Adrenal gland (tissue), 12 donors: ENCODE data around the gene ANGPTL4. TPM values are rescaled to one million over a fixed set of nuclear protein-coding genes. Genes with fewer than 3 reads are reported as not detected.

ENCODE experiments used
- DNase-seq, 7 donors: peaks; one replicate each; pipeline ENCODE4 v3.0.0-alpha.2; 2019 to 2020
- H3K27ac ChIP-seq, 5 donors: fragments of 200-600 bp; sonication (generic) in 4 of 5; 1 replicate in 3 of 5; 2 replicates in 2 of 5; pipeline versions ENCODE4 v1.5.1 to v1.8.0; 2016 to 2020; ENCODE audit warnings: mild to moderate bottlenecking in 1 of 5
- H3K27me3 ChIP-seq: fragments of 200-600 bp; 2 replicates; pipeline ENCODE4 v1.8.0; 2021
- H3K36me3 ChIP-seq, 2 donors: fragments of 200-600 bp; replicated peaks in 1 of 2; 1 replicate in 1 of 2; 2 replicates in 1 of 2; pipeline versions ENCODE4 v1.5.1 to v1.8.0; 2018 to 2022
- H3K4me1 ChIP-seq, 2 donors: fragments of 200-600 bp; replicated peaks in 1 of 2; 1 replicate in 1 of 2; 2 replicates in 1 of 2; pipeline versions ENCODE4 v1.5.1 to v1.8.0; 2018 to 2021
- H3K4me3 ChIP-seq, 4 donors: fragments of 200-600 bp; sonication (generic) in 3 of 4; one replicate each; pipeline ENCODE4 v1.5.1; 2016 to 2018
- H3K9me3 ChIP-seq, 3 donors: fragments of 200-600 bp; sonication (generic) in 1 of 3; replicated peaks in 1 of 3; 1 replicate in 2 of 3; 2 replicates in 1 of 3; pipeline versions ENCODE4 v1.5.1 to v1.8.0; 2016 to 2021
- POLR2A ChIP-seq, 2 donors: fragments of 450-650 bp; IDR thresholded peaks; one replicate each; pipeline ENCODE4 v1.6.1; 2017; ENCODE audit warnings: antibody characterized with exemption in 2 of 2, mild to moderate bottlenecking in 2 of 2, moderate library complexity in 1 of 2
- WGBS, 4 donors: extraction: QIAGEN DNeasy Blood & Tissue Kit in 2 of 4; methylation state at CpG; one replicate each; pipeline versions ENCODE4 v1.1.5 to v1.1.7; 2013 to 2017; 5-methylcytosine and 5-hydroxymethylcytosine counted together
- intact Hi-C, 2 donors: fragments of 100-400 bp; cut with DNase I; formaldehyde crosslinking; loops; one replicate each; pipeline versions ENCODE4 v1.14.1 to v1.15.0; 2022 to 2023
- polyA plus RNA-seq, 3 donors: library from polyadenylated mRNA; stranded (reverse); fragments of 200-250 nt in 2 of 3; fragments of 350-450 nt in 1 of 3; fragmentation: Illumina TruSeq in 1 of 3; extraction: RNeasy Lipid Tissue Mini Kit (QIAGEN cat#74804) in 1 of 3; gene quantifications; one replicate each; pipeline ENCODE4 v1.2.3, GENCODE V29; 2013 to 2014
- total RNA-seq, 9 donors: library from RNA; depleted of rRNA in 4 of 9; stranded (reverse); fragments of >200 nt in 4 of 9; fragments of 120-200 nt in 1 of 9; fragmentation: NEBNext Ultra II Directional in 1 of 9; extraction: Animal tissue kit (Norgen Biotek cat#: 25700) in 1 of 9; gene quantifications; one replicate each; pipeline versions ENCODE4 v1.1.0 to v1.2.4, GENCODE V29; 2013 to 2023
- TF ChIP-seq, protein P1 (sequence below), 6 experiments: fragments of 450-650 bp in 4 of 6; fragments of 200-600 bp in 2 of 6; sonication (generic) in 1 of 6; IDR thresholded peaks; 1 replicate in 5 of 6; 2 replicates in 1 of 6; pipeline versions ENCODE4 v1.5.1 to v1.8.0; 2016 to 2021; ENCODE audit warnings: antibody characterized with exemption in 6 of 6, mild to moderate bottlenecking in 2 of 6, moderate library complexity in 1 of 6
- donor health status: healthy with polysubstance abuse.
- donor health status: Bipolar disorder and iron deficiency.
- donor health status: DM: yes; HTN: yes; CAD: no.
- donor health status: DM: no; HTN: no; CAD: no.
- donor health status: DM: no; HTN: no; CAD: no.
- donor health status: DM: yes; HTN: yes; CAD: no.

The ANGPTL4 gene
- total and polyA plus RNA-seq, 12 donors = 0.33 to 141 (median 27.1) TPM

DNA sequence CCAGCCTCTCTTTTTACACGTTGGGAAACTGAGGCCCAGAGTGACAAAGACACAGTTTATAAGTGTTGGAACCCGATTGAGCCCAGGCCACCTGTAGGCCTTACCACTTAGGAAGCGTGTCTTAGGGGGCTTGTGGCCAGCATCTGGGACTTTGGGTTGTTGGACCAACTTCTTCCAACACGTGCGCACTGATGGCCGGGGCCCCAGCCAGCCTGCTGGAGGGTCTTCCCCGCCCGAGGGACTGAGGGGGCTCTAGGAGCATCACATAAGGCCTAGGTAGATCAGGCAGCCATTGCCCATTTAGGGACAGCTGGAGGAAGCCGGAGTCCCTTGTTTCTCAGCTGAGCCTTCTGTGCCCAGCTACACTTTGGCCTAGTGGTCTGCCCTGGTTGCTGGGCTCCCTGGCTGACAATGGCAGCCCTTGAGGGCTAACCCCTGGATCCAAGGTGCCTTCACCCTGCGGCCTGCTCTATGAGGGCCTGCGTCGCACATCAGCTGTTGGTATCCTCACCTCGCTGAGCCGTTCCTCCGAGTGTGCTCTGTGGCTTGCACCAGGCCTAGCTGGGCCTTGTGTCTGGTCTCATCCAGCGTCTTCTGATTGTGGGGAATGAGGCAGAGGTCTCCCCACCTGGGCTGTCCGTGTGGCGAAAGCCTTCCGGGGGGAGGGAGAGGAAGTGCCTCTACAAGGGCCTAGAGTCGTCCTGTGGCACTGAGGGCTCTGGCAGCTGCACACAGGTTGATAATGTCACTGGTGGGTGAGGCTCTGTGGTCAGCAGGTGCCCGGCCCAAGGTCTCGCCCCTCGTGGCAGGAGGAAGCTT is 27.5 kb downstream of the ANGPTL4 start:
- H3K9me3 ChIP-seq = no peaks in the 10 kb centered on the region
- peak overlapping the region in 4 of 5 donors; percentile 27 to 100 (median 98) for H3K27ac ChIP-seq
- H3K36me3 ChIP-seq = no peaks in the 10 kb centered on the region
- peak overlapping the region in 1 of 4 donors; percentile 73 for H3K4me3 ChIP-seq
- peaks cover 35 to 54% of the 10 kb centered on the region in 2 donors for H3K4me1 ChIP-seq
- TF ChIP-seq, protein P1, sequence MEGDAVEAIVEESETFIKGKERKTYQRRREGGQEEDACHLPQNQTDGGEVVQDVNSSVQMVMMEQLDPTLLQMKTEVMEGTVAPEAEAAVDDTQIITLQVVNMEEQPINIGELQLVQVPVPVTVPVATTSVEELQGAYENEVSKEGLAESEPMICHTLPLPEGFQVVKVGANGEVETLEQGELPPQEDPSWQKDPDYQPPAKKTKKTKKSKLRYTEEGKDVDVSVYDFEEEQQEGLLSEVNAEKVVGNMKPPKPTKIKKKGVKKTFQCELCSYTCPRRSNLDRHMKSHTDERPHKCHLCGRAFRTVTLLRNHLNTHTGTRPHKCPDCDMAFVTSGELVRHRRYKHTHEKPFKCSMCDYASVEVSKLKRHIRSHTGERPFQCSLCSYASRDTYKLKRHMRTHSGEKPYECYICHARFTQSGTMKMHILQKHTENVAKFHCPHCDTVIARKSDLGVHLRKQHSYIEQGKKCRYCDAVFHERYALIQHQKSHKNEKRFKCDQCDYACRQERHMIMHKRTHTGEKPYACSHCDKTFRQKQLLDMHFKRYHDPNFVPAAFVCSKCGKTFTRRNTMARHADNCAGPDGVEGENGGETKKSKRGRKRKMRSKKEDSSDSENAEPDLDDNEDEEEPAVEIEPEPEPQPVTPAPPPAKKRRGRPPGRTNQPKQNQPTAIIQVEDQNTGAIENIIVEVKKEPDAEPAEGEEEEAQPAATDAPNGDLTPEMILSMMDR (IDR thresholded peaks at IDR 0.05) = no peak
- no peak for TF ChIP-seq POLR2A (IDR thresholded peaks at IDR 0.05)
- DNase-seq = peak in 4 of 7 donors; percentile 42 to 53 (median 42)
- intact Hi-C loops = no loop called here
- 25 to 80% (median 70%) methylated on average over 4 to 23 of the region's 23 CpGs for WGBS, 4 donors
- no peaks in the 10 kb centered on the region for H3K27me3 ChIP-seq

DNA sequence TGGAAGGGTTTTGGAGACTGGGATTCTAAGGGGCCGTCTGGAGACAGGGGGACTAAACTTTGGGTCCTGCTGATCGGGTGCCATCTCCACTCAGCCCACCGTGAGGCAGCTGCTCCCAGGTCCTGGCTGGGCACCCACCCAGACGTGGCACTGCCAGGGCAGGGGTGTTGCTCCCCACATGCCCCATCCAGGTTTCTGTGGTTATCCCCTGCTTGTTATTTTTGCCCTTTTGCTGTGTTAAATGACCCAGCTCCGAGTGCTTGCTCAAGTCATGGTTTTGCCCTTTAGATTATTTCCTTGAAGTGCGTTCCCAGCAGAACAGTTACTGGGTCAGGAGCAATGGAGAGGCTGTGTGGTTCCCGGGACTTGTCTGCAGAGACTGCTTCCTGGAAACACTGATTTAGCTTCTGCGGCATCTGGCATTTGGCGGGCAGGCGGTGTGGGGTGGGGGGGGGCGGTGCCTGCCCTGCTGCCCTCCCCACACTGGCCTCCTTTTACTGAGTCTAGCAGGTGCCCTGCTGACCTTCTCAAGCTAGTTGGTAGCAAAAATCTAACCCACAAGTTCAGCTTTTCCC is 28.1 kb downstream of the ANGPTL4 start:
- Histone ChIP-seq H3K36me3 (no peaks in the 10 kb centered on the region), H3K4me1 (peaks cover 35 to 58% of the 10 kb centered on the region in 2 donors), H3K9me3 (no peaks in the 10 kb centered on the region), H3K27me3 (no peaks in the 10 kb centered on the region), H3K27ac (peak overlapping the region; percentile 27 to 100 (median 97)), H3K4me3 (peak overlapping the region in 1 of 4 donors; percentile 15)
- WGBS, 4 donors = 6 to 26% (median 12%) methylated on average over 6 to 11 of the region's 11 CpGs
- intact Hi-C loops = no loop called here
- TF ChIP-seq POLR2A (IDR thresholded peaks at IDR 0.05) = peak in 1 of 2 donors; percentile 55
- TF ChIP-seq, protein P1 (IDR thresholded peaks at IDR 0.05) = no peak
- peak; percentile 52 to 83 (median 74) for DNase-seq

GRCh38 chr19:8393192-8393870 is 29.4 kb downstream of the ANGPTL4 start:
- peak overlapping the region in 3 of 5 donors; percentile 52 to 100 (median 71) for H3K27ac ChIP-seq
- intact Hi-C loops = no loop called here
- 54 to 76% (median 72%) methylated on average over 2 to 8 of the region's 8 CpGs for WGBS, 4 donors
- H3K27me3 ChIP-seq = no peaks in the 10 kb centered on the region
- TF ChIP-seq, protein P1 (IDR thresholded peaks at IDR 0.05) = no peak
- no peak for TF ChIP-seq POLR2A (IDR thresholded peaks at IDR 0.05)
- peak in 1 of 7 donors; percentile 47 for DNase-seq
- H3K4me3 ChIP-seq = no peak overlapping the region
- no peaks in the 10 kb centered on the region for H3K9me3 ChIP-seq
- H3K4me1 ChIP-seq = peaks cover 35 to 68% of the 10 kb centered on the region in 2 donors
- no peaks in the 10 kb centered on the region for H3K36me3 ChIP-seq

DNA sequence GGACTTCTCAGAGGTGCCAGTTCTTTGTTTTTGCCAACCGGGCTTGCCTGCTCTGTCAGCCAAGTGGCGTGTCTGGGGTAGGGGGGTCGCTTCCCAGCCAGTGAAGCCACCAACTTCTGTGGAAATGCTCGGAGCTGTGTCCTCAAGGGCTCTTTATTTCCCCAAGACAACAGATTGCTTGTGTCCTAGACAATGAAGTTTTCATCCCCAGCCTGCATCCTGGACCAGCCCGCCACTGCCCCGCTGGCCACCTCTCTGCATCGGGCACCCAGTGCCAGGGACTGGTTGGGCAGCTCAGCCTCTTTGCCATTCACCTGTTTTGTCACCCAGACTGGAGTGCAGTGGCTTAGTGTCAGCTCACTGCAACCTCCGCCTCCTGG is 29.9 kb downstream of the ANGPTL4 start:
- WGBS, 4 donors = 85 to 97% (median 90%) methylated on average over 4 to 8 of the region's 8 CpGs
- intact Hi-C loops = no loop called here
- Histone ChIP-seq H3K36me3 (no peaks in the 10 kb centered on the region), H3K9me3 (no peaks in the 10 kb centered on the region), H3K27me3 (no peaks in the 10 kb centered on the region), H3K4me1 (peaks cover 35 to 68% of the 10 kb centered on the region in 2 donors), H3K27ac (peak overlapping the region in 3 of 5 donors; percentile 52 to 100 (median 71)), H3K4me3 (no peak overlapping the region)
- TF ChIP-seq, protein P1 (IDR thresholded peaks at IDR 0.05) = no peak
- no peak for TF ChIP-seq POLR2A (IDR thresholded peaks at IDR 0.05)
- DNase-seq = peak in 1 of 7 donors; percentile 51
